ENCODE data around the gene NOM1. TPM values are rescaled to one million over a fixed set of nuclear protein-coding genes. Genes with fewer than 3 reads are reported as not detected.

NOM1 gene
- polyA plus RNA-seq, 1 experiment: 10.4 TPM

- no peak overlapping the region for H3K4me3 ChIP-seq (ENCODE audit: low read depth, low read length)
- DNase-seq (ENCODE audit: low read depth, low spot score): no peak
- H3K27me3 ChIP-seq (ENCODE audit: control insufficient read depth, insufficient read depth, low read length): peaks cover 86% of the 10 kb centered on the region
- no peak overlapping the region for H3K27ac ChIP-seq (ENCODE audit: low read depth, low read length)
- POLR2A ChIA-PET: no interaction called here
- CTCF ChIA-PET: no interaction called here
- no peaks in the 10 kb centered on the region; the same call in 1 of the 2 replicates for H3K9me3 ChIP-seq (ENCODE audit: control insufficient read depth, insufficient read depth, low read length)
- no peak for TF ChIP-seq CTCF (IDR thresholded peaks at IDR 0.05; ENCODE audit: low read depth, low read length)
Observed at GRCh38 chr7:157011333-157012112, 62.0 kb downstream of the NOM1 start.

GRCh38 chr7:157012113-157012547 lies 62.6 kb downstream of the NOM1 start:
- no peak for DNase-seq (ENCODE audit: low read depth, low spot score)
- Histone ChIP-seq H3K27me3 (ENCODE audit: control insufficient read depth, insufficient read depth, low read length) (peaks cover 86% of the 10 kb centered on the region), H3K9me3 (ENCODE audit: control insufficient read depth, insufficient read depth, low read length) (no peaks in the 10 kb centered on the region; the same call in 1 of the 2 replicates), H3K4me3 (ENCODE audit: low read depth, low read length) (no peak overlapping the region), H3K27ac (ENCODE audit: low read depth, low read length) (no peak overlapping the region)
- CTCF ChIA-PET: no interaction called here
- POLR2A ChIA-PET: no interaction called here
- no peak for TF ChIP-seq CTCF (IDR thresholded peaks at IDR 0.05; ENCODE audit: low read depth, low read length)

- Histone ChIP-seq H3K27ac (ENCODE audit: low read depth, low read length) (no peak overlapping the region), H3K4me3 (ENCODE audit: low read depth, low read length) (no peak overlapping the region), H3K27me3 (ENCODE audit: control insufficient read depth, insufficient read depth, low read length) (peaks cover 88% of the 10 kb centered on the region), H3K9me3 (ENCODE audit: control insufficient read depth, insufficient read depth, low read length) (no peaks in the 10 kb centered on the region; the same call in 1 of the 2 replicates)
- no peak for DNase-seq (ENCODE audit: low read depth, low spot score)
- ChIA-PET CTCF (no interaction called here), POLR2A (no interaction called here)
- TF ChIP-seq CTCF (IDR thresholded peaks at IDR 0.05; ENCODE audit: low read depth, low read length): no peak
Observed at GRCh38 chr7:157013101-157013500, 63.6 kb downstream of the NOM1 start.

- H3K27ac ChIP-seq (ENCODE audit: low read depth, low read length): no peak overlapping the region
- ChIA-PET CTCF (no interaction called here), POLR2A (no interaction called here)
- no peak for DNase-seq (ENCODE audit: low read depth, low spot score)
- no peak for TF ChIP-seq CTCF (IDR thresholded peaks at IDR 0.05; ENCODE audit: low read depth, low read length)
- no peaks in the 10 kb centered on the region; the same call in 1 of the 2 replicates for H3K9me3 ChIP-seq (ENCODE audit: control insufficient read depth, insufficient read depth, low read length)
- H3K27me3 ChIP-seq (ENCODE audit: control insufficient read depth, insufficient read depth, low read length): peaks cover 88% of the 10 kb centered on the region
- no peak overlapping the region for H3K4me3 ChIP-seq (ENCODE audit: low read depth, low read length)
Observed at GRCh38 chr7:157013602-157014549, 64.4 kb downstream of the NOM1 start.
